Measurements from ENCODE around the gene SRPK2.
"Not testable (repeated sequence)": the region's sequence is repeated elsewhere in the genome, so short reads cannot be mapped to it uniquely, and the experiment has no call there.

SRPK2 gene

DNA sequence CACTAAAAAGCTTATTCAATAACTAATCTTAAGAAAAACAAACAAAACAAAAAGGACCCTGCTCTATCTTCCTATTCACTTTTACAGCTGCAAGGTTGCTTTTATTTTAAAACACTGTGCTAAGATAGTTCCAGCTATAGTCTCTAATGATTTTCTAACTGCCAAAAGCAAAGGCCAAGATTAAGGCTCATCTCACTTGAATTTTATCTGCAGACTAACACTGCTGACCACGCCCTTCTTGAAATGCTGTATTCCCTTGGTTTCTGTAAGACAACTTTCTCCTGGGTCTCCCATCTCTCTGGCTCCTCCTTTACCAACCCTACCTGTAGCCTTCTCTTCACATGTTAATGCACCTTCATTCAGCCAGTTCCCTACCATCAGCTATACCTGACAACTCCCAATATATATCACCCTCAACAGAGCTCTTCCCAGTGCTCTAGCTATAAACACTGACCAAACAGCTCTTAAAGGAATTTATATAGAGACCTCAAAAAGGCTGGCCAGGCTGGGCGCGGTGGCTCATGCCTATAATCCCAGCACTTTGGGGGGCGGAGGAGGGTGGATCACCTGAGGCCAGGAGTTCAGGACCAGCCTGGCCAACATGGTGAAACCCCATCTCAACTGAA, 11.7 kb downstream of the SRPK2 start:
- no peak for DNase-seq (ENCODE audit: low read depth in 2 of 2)

DNA sequence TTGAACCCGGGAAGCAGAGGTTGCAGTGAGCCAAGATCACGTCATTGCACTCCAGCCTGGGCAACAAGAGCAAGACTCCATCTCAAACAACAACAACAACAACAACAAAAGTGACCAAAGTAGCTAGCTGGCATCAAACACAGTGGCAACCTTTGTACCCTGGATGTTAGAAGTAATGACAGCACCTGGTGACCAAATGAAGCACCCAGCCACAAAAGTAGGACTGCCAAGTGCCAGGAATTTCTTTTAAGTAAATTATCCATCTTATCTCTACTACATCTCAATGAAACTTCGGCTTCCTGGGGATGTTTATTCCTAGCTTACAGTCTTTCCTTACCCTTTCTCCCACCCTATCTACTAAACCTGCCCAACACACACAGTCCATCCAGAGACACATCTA, 18.8 kb downstream of the SRPK2 start:
- DNase-seq (ENCODE audit: low read depth in 2 of 2), result no peak

DNA sequence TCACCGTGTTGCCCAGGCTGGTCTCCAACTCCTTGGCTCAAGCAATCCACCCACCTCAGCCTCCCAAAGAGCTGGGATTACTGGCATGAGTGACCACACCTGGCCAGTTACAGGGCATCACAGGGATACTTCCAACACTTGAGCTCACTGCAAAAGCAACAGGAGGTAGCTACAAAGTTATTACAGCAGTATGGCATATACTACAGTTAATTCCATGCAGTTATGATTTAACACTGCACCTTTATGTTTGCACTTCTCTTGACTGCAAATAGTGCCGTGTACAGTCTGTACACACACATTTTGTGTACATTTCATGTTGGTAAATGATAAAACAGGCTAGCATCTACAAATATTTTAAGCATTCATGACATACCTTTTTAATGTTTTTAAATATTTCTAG, 21.3 kb downstream of the SRPK2 start:
- DNase-seq (ENCODE audit: low read depth in 2 of 2), result no peak

DNA sequence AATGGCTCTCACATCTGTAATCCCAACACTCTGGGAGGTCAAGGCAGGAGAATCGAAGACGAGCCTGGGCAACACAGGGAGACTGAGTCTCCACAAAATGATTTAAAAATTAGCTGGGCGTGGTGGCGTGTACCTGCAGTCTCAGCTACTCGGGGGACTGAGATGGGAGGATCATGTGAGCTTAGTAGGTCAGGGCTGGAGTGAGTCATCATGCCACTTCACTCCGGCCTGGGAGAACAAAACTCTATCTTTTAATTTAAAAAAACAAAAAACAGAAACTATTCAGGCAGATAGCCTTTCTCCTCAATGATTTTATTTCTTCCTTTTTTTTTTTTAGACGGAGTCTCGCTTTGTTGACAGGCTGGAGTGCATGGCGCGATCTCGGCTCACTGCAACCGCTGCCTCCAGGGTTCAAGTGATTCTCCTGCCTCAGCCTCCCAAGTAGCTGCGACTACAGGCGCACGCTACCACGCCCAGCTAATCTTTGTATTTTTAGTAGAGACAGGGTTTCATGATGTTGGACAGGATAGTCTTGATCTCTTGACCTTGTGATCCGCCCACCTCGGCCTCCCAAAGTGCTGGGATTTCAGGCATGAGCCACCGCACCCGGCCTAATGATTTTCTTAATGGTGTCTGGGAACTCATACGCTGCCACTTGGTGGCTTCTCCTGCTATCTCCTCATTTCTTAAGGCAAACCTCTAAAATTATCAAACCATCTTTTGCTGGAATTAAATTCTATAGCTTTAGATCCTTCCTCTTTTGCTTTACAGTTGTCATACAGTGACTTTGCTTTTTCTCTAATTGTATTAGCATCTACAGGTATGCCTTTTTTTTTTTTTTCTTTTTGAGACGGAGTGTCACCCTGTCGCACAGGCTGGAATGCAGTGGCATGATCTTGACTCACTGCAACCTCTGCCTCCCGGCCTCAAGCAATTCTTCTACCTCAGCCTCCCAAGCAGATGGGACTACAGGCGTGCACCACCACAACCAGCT, 22.9 kb downstream of the SRPK2 start:
- DNase-seq (ENCODE audit: low read depth in 2 of 2), result no peak

DNA sequence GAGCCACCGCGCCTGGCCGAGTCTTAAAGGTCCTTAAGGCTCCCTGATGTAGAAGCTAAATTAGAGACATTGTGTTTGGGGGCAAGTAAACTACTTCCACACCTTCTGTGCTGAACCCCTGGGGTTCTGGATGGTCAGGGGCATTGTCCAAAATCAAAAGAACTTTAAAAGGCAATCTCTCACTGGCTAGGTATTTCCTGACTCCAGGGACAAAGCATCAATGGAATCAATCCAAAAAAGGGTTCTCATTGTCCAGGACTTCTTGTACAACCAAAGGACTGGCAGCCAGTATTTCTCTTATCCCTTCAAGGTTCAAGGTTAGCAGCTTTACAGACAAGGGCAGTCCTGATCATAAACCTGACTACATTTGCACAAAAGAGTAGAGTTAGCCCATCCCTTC, 24.0 kb downstream of the SRPK2 start:
- DNase-seq (ENCODE audit: low read depth in 2 of 2), result no peak

DNA sequence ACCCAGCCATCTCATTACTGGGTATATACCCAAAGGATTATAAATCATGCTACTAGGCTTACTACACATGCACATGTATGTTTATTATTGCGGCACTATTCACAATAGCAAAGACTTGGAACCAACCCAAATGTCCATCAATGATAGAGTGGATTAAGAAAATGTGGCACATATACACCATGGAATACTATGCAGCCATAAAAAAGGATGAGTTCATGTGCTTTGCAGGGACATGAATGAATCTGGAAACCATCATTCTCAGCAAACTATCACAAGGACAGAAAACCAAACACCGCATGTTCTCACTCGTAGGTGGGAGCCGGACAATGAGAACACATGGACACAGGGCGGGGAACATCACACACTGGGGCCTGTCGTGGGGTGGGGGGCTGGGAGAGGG, 25.1 kb downstream of the SRPK2 start:
- DNase-seq (ENCODE audit: low read depth in 2 of 2), result not testable (repeated sequence)

DNA sequence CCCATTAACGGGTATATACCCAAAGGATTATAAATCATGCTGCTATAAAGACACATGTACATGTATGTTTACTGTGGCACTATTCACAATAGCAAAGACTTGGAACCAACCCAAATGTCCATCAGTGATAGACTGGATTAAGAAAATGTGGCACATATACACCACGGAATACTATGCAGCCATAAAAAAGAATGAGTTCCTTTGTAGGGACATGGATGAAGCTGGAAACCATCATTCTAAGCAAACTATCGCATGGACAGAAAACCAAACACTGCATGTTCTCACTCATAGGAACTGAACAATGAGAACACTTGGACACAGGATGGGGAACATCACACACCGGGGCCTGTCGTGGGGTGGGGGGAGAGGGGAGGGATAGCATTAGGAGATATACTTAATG, 26.0 kb downstream of the SRPK2 start:
- DNase-seq (ENCODE audit: low read depth in 2 of 2), result not testable (repeated sequence)

DNA sequence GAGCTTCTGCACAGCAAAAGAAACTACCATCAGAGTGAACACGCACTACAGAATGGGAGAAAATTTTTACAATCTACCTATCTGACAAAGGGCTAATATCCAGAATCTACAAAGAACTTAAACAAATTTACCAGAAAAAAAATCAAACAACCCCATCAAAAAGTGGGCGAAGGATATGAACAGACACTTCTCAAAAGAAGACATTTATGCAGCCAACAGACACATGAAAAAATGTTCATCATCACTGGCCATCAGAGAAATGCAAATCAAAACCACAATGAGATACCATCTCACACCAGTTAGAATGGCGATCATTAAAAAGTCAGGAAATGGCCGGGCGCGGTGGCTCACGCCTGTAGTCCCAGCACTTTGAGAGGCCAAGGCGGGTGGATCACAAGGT, 26.7 kb downstream of the SRPK2 start:
- not testable (repeated sequence) for DNase-seq (ENCODE audit: low read depth in 2 of 2)

DNA sequence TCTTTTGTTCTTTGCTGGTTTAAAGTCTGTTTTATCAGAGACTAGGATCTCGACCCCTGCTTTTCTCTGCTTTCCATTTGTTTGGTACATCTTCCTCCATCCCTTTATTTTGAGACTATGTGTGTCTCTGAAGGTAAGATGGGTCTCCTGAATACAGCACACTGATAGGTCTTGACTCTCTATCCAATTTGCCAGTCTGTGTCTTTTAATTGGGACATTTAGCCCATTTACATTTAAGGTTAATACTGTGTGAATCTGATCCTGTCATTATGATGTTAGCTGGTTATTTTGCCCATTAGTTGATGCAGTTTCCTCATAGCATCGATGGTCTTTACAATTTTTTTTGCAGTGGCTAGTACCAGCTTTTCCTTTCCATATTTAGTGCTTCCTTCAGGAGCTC, 28.6 kb downstream of the SRPK2 start:
- DNase-seq (ENCODE audit: low read depth in 2 of 2), result not testable (repeated sequence)

DNA sequence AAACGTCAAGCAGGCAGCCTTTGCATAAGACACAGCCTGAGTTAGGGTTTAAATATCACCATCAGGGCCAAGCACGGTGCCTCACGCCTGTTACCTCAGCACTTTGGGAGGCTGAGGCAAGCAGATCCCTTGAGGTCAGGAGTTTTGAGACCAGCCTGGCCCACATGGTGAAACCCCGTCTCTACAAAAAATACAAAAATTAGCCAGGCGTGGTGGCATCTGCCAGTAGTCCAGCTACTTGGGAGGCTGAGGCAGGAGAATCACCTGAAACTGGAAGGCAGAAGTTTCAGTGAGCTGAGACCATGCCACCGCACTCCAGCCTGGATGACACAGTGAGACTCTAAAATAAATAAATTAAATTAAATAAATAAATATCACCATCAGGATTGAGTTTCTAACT, 33.0 kb downstream of the SRPK2 start:
- no peak for DNase-seq (ENCODE audit: low read depth in 2 of 2)

DNA sequence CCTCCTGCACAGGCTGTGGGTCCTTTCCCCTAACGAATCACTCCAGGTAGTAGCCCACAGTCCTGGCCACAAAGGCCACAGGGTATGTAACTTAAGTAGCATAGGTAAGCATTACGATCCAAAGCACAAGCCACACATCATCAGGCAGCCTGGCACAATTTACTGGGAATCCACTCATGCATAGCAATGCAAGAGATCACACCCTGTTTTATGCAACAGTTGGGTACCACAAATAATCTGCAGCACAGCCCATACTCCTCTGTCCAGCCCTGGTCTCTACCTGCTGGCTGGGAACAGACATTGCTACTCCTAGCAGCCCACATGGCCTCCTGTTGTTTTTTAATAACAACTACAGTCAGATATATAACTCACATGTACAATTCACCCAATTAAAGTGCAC, 34.3 kb downstream of the SRPK2 start:
- DNase-seq (ENCODE audit: low read depth in 2 of 2), result no peak

DNA sequence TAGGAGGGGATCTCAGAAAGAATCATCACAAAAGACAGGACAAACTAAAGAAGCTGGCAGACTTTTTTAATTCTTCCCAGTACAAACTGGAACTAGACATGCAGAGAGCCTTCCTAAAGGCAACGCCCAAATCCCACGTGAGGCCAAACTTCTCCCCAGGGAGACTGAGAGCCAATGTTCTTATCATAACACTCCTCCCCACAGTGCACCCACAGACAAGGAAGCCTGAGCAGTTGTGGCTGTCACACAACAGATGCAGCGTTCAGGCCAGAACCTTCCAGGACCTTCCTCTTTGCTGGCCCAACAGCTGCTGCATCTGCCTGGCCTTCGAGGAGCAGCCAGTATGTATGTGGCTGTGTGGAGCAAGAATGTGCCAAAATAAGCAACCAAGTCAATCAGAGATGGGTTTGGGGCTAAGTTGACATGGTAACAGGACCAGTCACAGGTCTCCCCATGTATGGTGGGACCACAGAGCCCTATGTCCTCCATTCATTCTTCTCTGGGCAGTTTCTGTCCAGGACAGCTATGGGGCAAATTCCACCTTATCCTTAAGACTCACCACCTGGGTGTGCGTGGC, 34.9 kb downstream of the SRPK2 start:
- no peak for DNase-seq (ENCODE audit: low read depth in 2 of 2)

DNA sequence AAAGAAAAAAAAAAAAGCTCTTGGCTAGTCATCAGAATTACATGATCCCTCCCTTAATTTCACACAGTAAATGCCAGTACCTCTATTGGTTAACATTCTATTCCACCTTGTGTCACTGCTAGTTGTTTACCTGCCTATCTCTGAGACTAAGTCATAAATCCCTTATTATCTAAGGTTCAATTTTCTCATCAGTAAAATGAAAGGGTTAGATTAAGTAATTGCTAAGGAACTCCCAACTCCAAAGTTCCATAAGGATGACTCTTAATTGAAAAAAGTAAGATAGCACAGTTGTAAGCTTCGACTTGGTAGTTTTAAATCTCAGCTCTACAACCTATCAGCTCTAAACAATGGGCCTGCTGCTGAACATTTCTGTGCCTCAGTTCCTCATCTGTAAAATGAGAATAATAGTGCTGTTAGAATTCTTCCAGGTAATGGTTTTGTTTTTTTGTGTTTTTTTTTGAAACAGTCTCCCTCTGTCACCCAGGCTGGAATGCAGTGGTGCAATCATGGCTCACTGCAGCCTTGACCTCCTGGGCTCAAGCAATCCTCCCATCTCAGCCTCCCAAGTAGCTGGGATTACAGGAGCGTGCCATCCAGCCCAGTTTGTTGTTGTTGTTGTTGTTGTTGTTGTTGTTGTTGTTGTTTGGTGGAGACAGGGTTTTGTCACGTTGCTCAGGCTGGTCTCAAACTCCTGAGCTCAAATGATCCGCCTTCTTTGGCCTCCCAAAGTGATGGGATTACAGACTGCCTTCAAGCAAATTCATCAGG, 35.6 kb downstream of the SRPK2 start:
- DNase-seq (ENCODE audit: low read depth in 2 of 2), result no peak

DNA sequence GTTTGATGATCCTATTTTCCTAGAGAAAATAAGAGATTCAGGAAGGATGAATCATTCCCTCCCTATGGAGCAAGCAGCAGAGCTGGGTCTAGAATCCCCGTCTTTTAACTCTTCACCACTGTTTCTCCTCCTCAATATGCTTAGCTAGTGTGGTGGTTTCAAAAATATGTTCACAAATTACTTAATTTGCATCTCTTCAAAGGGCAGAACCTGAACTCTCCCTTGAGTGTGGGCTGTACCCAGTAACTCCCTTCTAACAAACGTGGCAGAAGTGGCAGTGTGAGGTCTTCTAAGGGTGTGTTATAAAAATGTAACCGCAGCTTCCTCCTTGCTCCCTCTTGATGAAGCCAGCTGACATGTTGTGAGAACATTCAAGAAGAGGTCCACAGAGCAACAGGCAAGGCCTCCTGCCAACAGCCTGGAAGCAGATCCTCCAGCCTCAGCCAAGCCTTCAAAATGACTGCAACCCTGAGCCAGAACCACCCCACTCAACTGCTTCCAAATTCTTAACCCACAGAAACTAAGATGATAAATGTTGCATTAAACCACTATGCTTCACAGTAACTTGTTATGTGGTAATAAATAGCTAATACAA, 36.6 kb downstream of the SRPK2 start:
- DNase-seq (ENCODE audit: low read depth in 2 of 2), result peak in 1 of 2 donors; percentile 21

DNA sequence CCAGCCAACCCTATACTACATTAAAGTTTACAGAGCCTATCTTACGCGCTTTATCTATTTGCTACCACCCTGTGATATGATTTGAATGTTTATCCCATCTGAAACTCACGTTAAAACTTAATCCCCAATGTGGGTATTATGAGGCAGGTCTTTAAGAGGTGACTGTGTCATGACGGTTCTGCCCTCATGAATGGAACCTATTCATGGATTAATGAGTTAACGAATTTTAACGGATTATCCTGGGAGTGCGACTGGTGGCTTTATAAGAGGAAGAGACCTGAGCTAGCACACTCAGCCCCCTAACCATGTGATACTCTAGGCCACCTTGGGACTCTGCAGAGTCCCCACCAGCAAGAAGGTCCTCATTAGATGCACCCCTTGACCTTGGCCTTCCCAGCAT, 37.8 kb downstream of the SRPK2 start:
- DNase-seq (ENCODE audit: low read depth in 2 of 2), result no peak

DNA sequence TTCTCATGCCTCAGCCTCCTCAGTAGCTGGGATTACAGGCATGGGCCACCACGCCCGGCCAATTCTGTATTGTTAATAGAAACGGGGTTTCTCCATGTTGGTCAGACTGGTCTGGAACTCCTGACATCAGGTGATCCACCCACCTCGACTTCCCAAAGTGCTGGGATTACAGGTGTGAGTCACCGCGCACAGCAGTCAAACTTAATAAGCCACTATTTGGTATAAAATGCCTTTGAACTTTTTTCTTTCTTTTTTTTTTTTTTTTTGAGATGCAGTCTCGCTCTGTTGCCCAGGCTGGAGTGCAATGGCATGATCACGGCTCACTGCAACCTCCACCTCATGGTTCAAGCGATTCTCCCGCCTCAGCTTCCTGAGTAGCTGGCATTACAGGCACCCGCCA, 40.5 kb downstream of the SRPK2 start:
- DNase-seq (ENCODE audit: low read depth in 2 of 2), result not testable (repeated sequence)

DNA sequence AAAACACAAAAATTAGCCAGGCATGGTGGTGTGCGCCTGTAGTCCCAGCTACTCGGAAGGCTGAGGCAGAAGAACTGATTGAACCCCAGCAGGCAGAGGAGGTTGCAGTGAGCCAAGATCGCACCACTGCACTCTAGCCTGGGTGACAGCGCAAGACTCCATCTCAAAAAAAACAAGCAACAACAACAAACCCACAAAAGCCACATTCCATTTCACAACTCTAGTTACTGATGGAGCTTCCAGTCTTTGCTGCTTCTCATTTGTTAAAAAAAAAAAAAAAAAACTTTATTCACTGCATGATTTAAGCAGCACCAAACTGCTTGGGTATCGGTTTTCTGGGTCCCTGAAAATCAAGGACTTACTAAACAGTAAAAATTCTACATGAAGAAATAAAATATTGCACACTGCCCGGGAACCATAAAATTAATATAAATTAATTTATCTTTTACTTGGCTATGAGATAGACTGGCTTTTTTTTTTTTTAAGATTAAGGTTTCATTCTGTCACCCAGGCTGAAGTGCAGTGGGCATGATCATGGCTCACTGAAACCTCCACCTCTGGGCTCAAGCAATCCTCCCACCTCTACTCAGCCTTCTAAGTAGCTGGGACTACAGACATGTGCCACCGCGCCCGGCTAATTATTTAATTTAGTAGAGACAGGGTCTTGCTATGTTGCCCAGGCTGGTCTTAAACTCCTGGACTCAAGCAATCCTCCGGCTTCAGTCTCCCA, 42.0 kb downstream of the SRPK2 start:
- DNase-seq (ENCODE audit: low read depth in 2 of 2), result no peak

DNA sequence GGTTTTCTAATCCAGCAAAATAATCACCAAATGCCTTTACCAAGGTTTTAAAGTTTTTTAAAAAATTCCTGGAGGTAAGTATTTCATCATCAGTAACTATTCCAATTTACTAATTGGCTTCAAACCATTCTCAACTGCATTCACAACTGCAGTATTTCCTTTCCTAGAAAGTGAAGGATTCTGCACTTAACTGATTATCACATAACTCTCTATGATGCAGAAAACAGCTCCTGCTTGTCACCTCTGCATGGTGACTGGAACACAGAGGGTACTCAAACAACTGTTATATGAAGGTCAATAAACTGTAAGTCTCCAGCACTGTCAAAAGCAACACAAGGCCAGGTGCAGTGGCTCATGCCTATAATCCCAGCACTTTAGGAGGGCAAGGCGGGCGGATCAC, 42.6 kb downstream of the SRPK2 start:
- DNase-seq (ENCODE audit: low read depth in 2 of 2), result no peak

DNA sequence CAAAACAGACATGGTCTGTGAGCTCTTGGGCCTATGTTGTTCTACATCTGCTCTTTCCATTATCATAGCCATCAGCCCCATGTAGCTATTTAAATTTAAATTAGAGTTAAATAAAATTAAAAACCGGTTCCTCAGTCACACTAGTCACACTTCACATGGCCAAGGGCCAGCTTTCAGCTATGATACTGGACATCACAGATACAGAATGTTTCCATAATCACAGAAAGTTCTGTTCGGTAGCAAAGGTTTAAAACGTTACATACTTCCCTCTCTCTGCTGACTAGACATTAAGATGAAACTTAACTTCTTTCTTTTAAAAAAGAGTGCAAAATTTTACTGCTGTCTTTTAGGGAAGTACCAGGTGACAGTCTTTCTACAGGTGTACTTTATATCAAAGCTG, 43.0 kb downstream of the SRPK2 start:
- no peak for DNase-seq (ENCODE audit: low read depth in 2 of 2)

DNA sequence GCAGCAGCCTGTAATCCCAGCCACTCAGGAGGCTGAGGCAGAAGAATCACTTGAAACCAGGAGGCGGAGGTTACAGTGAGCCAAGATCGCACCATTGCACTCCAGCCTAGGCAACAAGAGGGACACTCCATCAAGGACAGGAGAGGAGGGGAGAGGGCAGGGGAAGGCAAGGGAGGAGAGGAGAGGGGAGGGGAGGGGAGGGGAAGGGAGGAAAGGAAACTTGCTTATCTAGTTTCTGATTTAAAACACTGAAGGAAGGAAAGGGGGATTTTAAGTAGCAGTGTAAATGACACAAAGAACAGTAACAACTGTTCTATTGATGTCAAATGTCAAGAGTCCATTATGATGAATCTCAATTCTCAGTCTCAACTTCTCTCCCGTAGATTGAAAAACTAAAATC, 43.7 kb downstream of the SRPK2 start:
- DNase-seq (ENCODE audit: low read depth in 2 of 2), result no peak
